Stimulated activated CD4-positive, alpha-beta T cell treated with anti-CD3 and anti-CD28 coated beads, Interleukin-12 subunit alpha, Interleukin-12 subunit beta, amount 100 ng/mL, for 4 hours (primary cell): ENCODE measurements around the gene ZNF287.

ENCODE experiments used
- DNase-seq: peaks from one replicate; pipeline ENCODE4 v3.0.0-alpha.2; 2020

Gene ZNF287

GRCh38 chr17:16515933-16516332 is 53.1 kb downstream of the ZNF287 start:
- DNase-seq = no peak

- DNase-seq = no peak
Observed at GRCh38 chr17:16513873-16514272, 55.1 kb downstream of the ZNF287 start.

- no peak for DNase-seq
Observed at GRCh38 chr17:16512011-16512410, 57.0 kb downstream of the ZNF287 start.

GRCh38 chr17:16511593-16511992 is 57.4 kb downstream of the ZNF287 start:
- no peak for DNase-seq

- DNase-seq = no peak
Observed at GRCh38 chr17:16507918-16508533, 61.0 kb downstream of the ZNF287 start.

- no peak for DNase-seq
Observed at GRCh38 chr17:16506188-16506587, 62.8 kb downstream of the ZNF287 start.

- no peak for DNase-seq
Observed at GRCh38 chr17:16504984-16505383, 64.0 kb downstream of the ZNF287 start.
